WTC11 (cell line): ENCODE data around the gene NKX3-2.

Experiments used
- ATF1 ChIP-seq: sonication (generic); formaldehyde crosslinking; IDR thresholded peaks from 2 replicates; pipeline ENCODE4 v1.8.1; 2023; ENCODE audit warnings: mild to moderate bottlenecking, moderate library complexity, missing genetic modification reagents
- CBFB ChIP-seq: sonication (generic); formaldehyde crosslinking; IDR thresholded peaks from 2 replicates; pipeline ENCODE4 v1.8.1; 2022; ENCODE audit warnings: mild to moderate bottlenecking, low read depth, missing genetic modification reagents
- FOXJ3 ChIP-seq: sonication (generic); formaldehyde crosslinking; IDR thresholded peaks from 2 replicates; pipeline ENCODE4 v1.9.0; 2021; ENCODE audit warnings: missing genetic modification reagents, mild to moderate bottlenecking, borderline replicate concordance
- HMGXB4 ChIP-seq: sonication (generic); formaldehyde crosslinking; IDR thresholded peaks from 2 replicates; pipeline ENCODE4 v1.8.1; 2023; ENCODE audit warnings: mild to moderate bottlenecking, moderate library complexity, missing genetic modification reagents

- TF ChIP-seq HMGXB4 (CRISPR knock-in tag): no peak
- no peak for TF ChIP-seq ATF1
- no peak for TF ChIP-seq CBFB (CRISPR knock-in tag)
- TF ChIP-seq FOXJ3: no peak
Observed at GRCh38 chr4:13535708-13536361, 8.5 kb downstream of the NKX3-2 start.
